ENCODE data around the gene SORBS2.

SORBS2 gene

GRCh38 chr4:185590982-185591381 is 221.0 kb downstream of the SORBS2 start:
- no peak for DNase-seq (ENCODE audit: low read depth in 2 of 2)

- no peak for DNase-seq (ENCODE audit: low read depth in 2 of 2)
Measured at GRCh38 chr4:185589067-185589836, 222.7 kb downstream of the SORBS2 start.

- DNase-seq (ENCODE audit: low read depth in 2 of 2) = peak; percentile 5 to 31
Measured at GRCh38 chr4:185587427-185588161, 224.4 kb downstream of the SORBS2 start.

GRCh38 chr4:185587030-185587426 is 225.0 kb downstream of the SORBS2 start:
- no peak for DNase-seq (ENCODE audit: low read depth in 2 of 2)

- no peak for DNase-seq (ENCODE audit: low read depth in 2 of 2)
Measured at GRCh38 chr4:185585211-185585610, 226.8 kb downstream of the SORBS2 start.

- DNase-seq (ENCODE audit: low read depth in 2 of 2) = no peak
Measured at GRCh38 chr4:185583813-185584212, 228.2 kb downstream of the SORBS2 start.

GRCh38 chr4:185582651-185583400 is 229.2 kb downstream of the SORBS2 start:
- DNase-seq (ENCODE audit: low read depth in 2 of 2) = no peak

- no peak for DNase-seq (ENCODE audit: low read depth in 2 of 2)
Measured at GRCh38 chr4:185580699-185581098, 231.3 kb downstream of the SORBS2 start.

- DNase-seq (ENCODE audit: low read depth in 2 of 2) = no peak
Measured at GRCh38 chr4:185578284-185578683, 233.7 kb downstream of the SORBS2 start.

GRCh38 chr4:185576962-185577950 is 234.7 kb downstream of the SORBS2 start:
- DNase-seq (ENCODE audit: low read depth in 2 of 2) = no peak

GRCh38 chr4:185576314-185576961 is 235.6 kb downstream of the SORBS2 start:
- DNase-seq (ENCODE audit: low read depth in 2 of 2) = no peak

- DNase-seq (ENCODE audit: low read depth in 2 of 2) = no peak
Measured at GRCh38 chr4:185573651-185574199, 238.3 kb downstream of the SORBS2 start.

- DNase-seq (ENCODE audit: low read depth in 2 of 2) = no peak
Measured at GRCh38 chr4:185570727-185571126, 241.3 kb downstream of the SORBS2 start.

- DNase-seq (ENCODE audit: low read depth in 2 of 2) = no peak
Measured at GRCh38 chr4:185567381-185568376, 244.3 kb downstream of the SORBS2 start.

- no peak for DNase-seq (ENCODE audit: low read depth in 2 of 2)
Measured at GRCh38 chr4:185566972-185567371, 245.0 kb downstream of the SORBS2 start.

- DNase-seq (ENCODE audit: low read depth in 2 of 2) = no peak
Measured at GRCh38 chr4:185566425-185566824, 245.6 kb downstream of the SORBS2 start.

GRCh38 chr4:185565696-185566095 is 246.3 kb downstream of the SORBS2 start:
- DNase-seq (ENCODE audit: low read depth in 2 of 2) = no peak

- DNase-seq (ENCODE audit: low read depth in 2 of 2) = no peak
Measured at GRCh38 chr4:185564349-185564748, 247.6 kb downstream of the SORBS2 start.

GRCh38 chr4:185562531-185562930 is 249.5 kb downstream of the SORBS2 start:
- DNase-seq (ENCODE audit: low read depth in 2 of 2) = no peak

Measured in stimulated activated CD8-positive, alpha-beta memory T cell treated with anti-CD3 and anti-CD28 coated beads, Interleukin-7, amount 100 ng/mL, for 1 hour (primary cell).